Measurements from ENCODE around the gene FOXF2. TPM values are rescaled to one million over a fixed set of nuclear protein-coding genes. Genes with fewer than 3 reads are reported as not detected.

The FOXF2 gene
- total and polyA plus RNA-seq, 9 donors = 0.05 to 0.18 (median 0.11) TPM; not detected in 5

GRCh38 chr6:1372690-1373089 lies 16.7 kb upstream of the FOXF2 start:
- TF ChIP-seq EP300 (IDR thresholded peaks at IDR 0.05) (no peak), CTCF (IDR thresholded peaks at IDR 0.05) (no peak), POLR2A (IDR thresholded peaks at IDR 0.05) (no peak)
- Histone ChIP-seq H3K4me3 (no peak overlapping the region), H3K4me1 (ENCODE audit: insufficient read depth) (no peaks in the 10 kb centered on the region), H3K27me3 (no peaks in the 10 kb centered on the region), H3K36me3 (no peaks in the 10 kb centered on the region), H3K9me3 (peaks cover 0 to 4% of the 10 kb centered on the region in 2 donors), H3K27ac (no peak overlapping the region)
- intact Hi-C loops (cut with DNase I) = no loop called here
- DNase-seq = no peak
- WGBS, 3 donors = 64 to 77% (median 69%) methylated on average over 1 of the region's 1 CpG

- no peak overlapping the region for H3K4me3 ChIP-seq
- intact Hi-C loops (cut with DNase I) = no loop called here
- H3K27ac ChIP-seq = no peak overlapping the region
- peaks cover 0 to 4% of the 10 kb centered on the region in 2 donors for H3K9me3 ChIP-seq
- H3K36me3 ChIP-seq = no peaks in the 10 kb centered on the region
- TF ChIP-seq EP300 (IDR thresholded peaks at IDR 0.05) (no peak), POLR2A (IDR thresholded peaks at IDR 0.05) (no peak), CTCF (IDR thresholded peaks at IDR 0.05) (no peak)
- no peak for DNase-seq
- no peaks in the 10 kb centered on the region for H3K4me1 ChIP-seq (ENCODE audit: insufficient read depth)
- WGBS, 3 donors = 43 to 53% (median 49%) methylated on average over 5 of the region's 5 CpGs
- no peaks in the 10 kb centered on the region for H3K27me3 ChIP-seq
Observed at GRCh38 chr6:1376653-1377052, 12.7 kb upstream of the FOXF2 start.

- no peak overlapping the region for H3K4me3 ChIP-seq
- peaks cover 5% of the 10 kb centered on the region for H3K27me3 ChIP-seq
- WGBS, 3 donors = 15 to 17% (median 16%) methylated on average over 11 of the region's 11 CpGs
- DNase-seq = no peak
- no peaks in the 10 kb centered on the region for H3K9me3 ChIP-seq
- TF ChIP-seq CTCF (IDR thresholded peaks at IDR 0.05) (no peak), EP300 (IDR thresholded peaks at IDR 0.05) (no peak), POLR2A (IDR thresholded peaks at IDR 0.05) (no peak)
- H3K36me3 ChIP-seq = no peaks in the 10 kb centered on the region
- H3K27ac ChIP-seq = no peak overlapping the region
- H3K4me1 ChIP-seq (ENCODE audit: insufficient read depth) = peaks cover 3% of the 10 kb centered on the region
- intact Hi-C loops (cut with DNase I) = no loop called here
Observed at GRCh38 chr6:1377526-1377925, 11.8 kb upstream of the FOXF2 start.

GRCh38 chr6:1378065-1379016 lies 11.0 kb upstream of the FOXF2 start:
- TF ChIP-seq EP300 (IDR thresholded peaks at IDR 0.05) = no peak
- H3K4me3 ChIP-seq = no peak overlapping the region
- no peak overlapping the region for H3K27ac ChIP-seq
- no peaks in the 10 kb centered on the region for H3K36me3 ChIP-seq
- WGBS, 3 donors = 2% methylated on average over 74 to 89 of the region's 89 CpGs
- peaks cover 7% of the 10 kb centered on the region for H3K27me3 ChIP-seq
- intact Hi-C loops (cut with DNase I) = no loop called here
- DNase-seq = no peak
- no peaks in the 10 kb centered on the region for H3K9me3 ChIP-seq
- H3K4me1 ChIP-seq (ENCODE audit: insufficient read depth) = peaks cover 3% of the 10 kb centered on the region

Data from ovary (tissue), 9 donors.